Thymus (tissue), 11 donors: ENCODE results near the gene SERINC5. TPM values are rescaled to one million over a fixed set of nuclear protein-coding genes. Genes with fewer than 3 reads are reported as not detected.
"Not testable (repeated sequence)": the region's sequence is repeated elsewhere in the genome, so short reads cannot be mapped to it uniquely, and the experiment has no call there.

ENCODE experiments used
- DNase-seq, 9 donors: peaks; one replicate each; pipeline ENCODE4 v3.0.0-alpha.2; 2013; ENCODE audit warnings: low spot score in 9 of 9, low read depth in 6 of 9, missing footprints in 1 of 9
- H3K27ac ChIP-seq, 2 donors: one replicate each; pipeline ENCODE4 v1.5.1; 2013; ENCODE audit warnings: control low read depth in 1 of 2, low read depth in 1 of 2, low read length in 1 of 2, mild to moderate bottlenecking in 1 of 2, moderate library complexity in 1 of 2
- H3K27me3 ChIP-seq, 2 donors: one replicate each; pipeline ENCODE4 v1.5.1; 2013; ENCODE audit warnings: low read length in 1 of 2; ENCODE audit not compliant: control insufficient read depth in 2 of 2, insufficient read depth in 1 of 2
- H3K36me3 ChIP-seq, 2 donors: one replicate each; pipeline ENCODE4 v1.5.1; 2013; ENCODE audit warnings: low read length in 1 of 2, mild to moderate bottlenecking in 1 of 2, moderate library complexity in 1 of 2; ENCODE audit not compliant: control insufficient read depth in 2 of 2, insufficient read depth in 2 of 2
- H3K4me1 ChIP-seq, 2 donors: one replicate each; pipeline ENCODE4 v1.5.1; 2013; ENCODE audit warnings: low read length in 2 of 2; ENCODE audit not compliant: control insufficient read depth in 2 of 2, insufficient read depth in 2 of 2
- H3K4me3 ChIP-seq, 2 donors: one replicate each; pipeline ENCODE4 v1.5.1; 2013; ENCODE audit warnings: low read length in 2 of 2, control low read depth in 1 of 2, mild to moderate bottlenecking in 1 of 2
- H3K9me3 ChIP-seq, 2 donors: one replicate each; pipeline ENCODE4 v1.5.1; 2013; ENCODE audit warnings: low read length in 1 of 2, mild to moderate bottlenecking in 1 of 2; ENCODE audit not compliant: control insufficient read depth in 2 of 2, insufficient read depth in 1 of 2
- WGBS: extraction: QIAGEN DNeasy Blood & Tissue Kit; methylation state at CpG from one replicate; pipeline ENCODE4 v1.1.7; 2013; 5-methylcytosine and 5-hydroxymethylcytosine counted together
- polyA plus RNA-seq: library from polyadenylated mRNA; stranded (reverse); fragments of 200-250 nt; gene quantifications from one replicate; pipeline ENCODE4 v1.2.3, GENCODE V29; 2013
- total RNA-seq: library from RNA; stranded (reverse); fragments of 120-200 nt; gene quantifications from one replicate; pipeline ENCODE4 v1.2.4, GENCODE V29; 2013
- donor health status: healthy.

The SERINC5 gene
- total and polyA plus RNA-seq, 2 donors = 7.1 to 14.7 TPM

DNA sequence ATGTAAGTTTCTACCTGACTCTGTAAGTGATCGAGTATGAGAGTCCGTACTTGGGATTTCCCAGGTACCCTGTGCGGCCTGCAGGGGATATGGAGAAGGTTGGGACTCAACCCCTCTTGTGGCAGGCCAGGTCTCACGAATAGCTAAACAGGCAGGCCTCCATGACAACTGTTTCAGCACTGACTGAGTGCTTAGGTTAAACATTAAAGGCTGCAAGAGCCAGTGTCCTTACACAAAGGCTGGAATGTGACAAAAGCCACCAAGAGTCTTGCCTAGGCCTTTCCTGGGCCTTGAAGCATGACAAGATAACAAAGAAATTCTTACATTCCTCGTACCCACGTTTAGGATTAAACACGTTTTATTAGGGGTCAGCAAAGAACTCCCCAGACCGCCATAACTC lies 162.1 kb downstream of the SERINC5 start:
- no peak overlapping the region for H3K27ac ChIP-seq
- peaks cover 10 to 56% of the 10 kb centered on the region in 2 donors for H3K4me1 ChIP-seq
- H3K4me3 ChIP-seq = no peak overlapping the region
- no peaks in the 10 kb centered on the region for H3K9me3 ChIP-seq
- no peak for DNase-seq
- no peaks in the 10 kb centered on the region for H3K27me3 ChIP-seq
- H3K36me3 ChIP-seq = no peaks in the 10 kb centered on the region
- 98% methylated on average over 8 of the region's 8 CpGs for WGBS

DNA sequence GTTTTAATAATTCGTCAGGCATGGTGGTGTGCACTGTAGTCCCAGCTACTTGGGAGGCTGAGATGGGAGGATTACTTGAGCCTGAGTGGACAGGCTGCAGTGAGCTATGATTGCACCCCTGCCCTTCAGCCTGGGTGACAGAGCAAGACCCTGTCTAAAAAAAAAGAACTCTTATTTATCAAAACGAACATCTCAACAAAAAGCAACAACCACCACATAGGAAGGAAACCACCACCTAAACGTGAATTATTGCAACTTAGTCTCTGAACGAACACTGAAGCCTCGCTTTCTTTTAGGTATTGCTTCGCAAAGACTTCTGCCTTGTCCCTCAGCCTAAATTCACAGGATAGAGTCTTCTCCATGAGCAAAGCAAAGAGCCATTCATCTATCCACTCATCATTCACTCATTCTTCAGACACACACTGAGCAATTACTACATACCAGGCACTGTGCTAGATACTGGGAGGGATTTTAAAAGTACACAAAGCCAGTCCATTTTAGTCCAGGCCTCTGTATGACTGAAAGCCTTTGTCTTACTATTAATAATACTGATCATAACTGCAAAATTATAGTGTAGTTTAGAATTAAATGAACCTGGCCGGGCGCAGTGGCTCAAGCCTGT lies 163.3 kb downstream of the SERINC5 start:
- Histone ChIP-seq H3K27ac (peak overlapping the region in 1 of 2 donors; percentile 68), H3K9me3 (no peaks in the 10 kb centered on the region), H3K4me3 (no peak overlapping the region), H3K4me1 (peaks cover 10 to 44% of the 10 kb centered on the region in 2 donors), H3K36me3 (no peaks in the 10 kb centered on the region), H3K27me3 (no peaks in the 10 kb centered on the region)
- peak in 2 of 9 donors; percentile 49 to 75 for DNase-seq
- WGBS = 56% methylated on average over 8 of the region's 8 CpGs

DNA sequence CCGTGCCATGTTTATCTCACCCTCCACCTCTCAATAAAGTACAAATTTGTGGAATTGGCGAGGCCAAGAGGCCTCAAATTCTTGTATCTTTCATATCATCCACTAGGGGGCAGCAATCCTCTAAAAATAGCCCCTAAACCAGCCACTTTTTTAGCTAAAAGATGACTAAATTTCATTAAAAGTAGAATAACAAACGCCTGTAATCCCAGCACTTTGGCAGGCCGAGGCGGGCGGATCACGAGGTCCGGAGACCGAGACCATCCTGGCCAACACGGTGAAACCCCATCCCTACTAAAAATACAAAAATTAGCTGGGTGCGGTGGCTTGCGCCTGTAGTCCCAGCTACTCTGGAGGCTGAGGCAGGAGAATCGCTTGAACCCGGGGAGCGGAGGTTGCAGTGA lies 164.1 kb downstream of the SERINC5 start:
- not testable (repeated sequence) for H3K9me3 ChIP-seq, H3K4me3 ChIP-seq, H3K36me3 ChIP-seq, H3K27me3 ChIP-seq, H3K27ac ChIP-seq
- peak in 3 of 9 donors; percentile 68 to 82 (median 69) for DNase-seq
- peaks cover 6 to 36% of the 10 kb centered on the region in 2 donors for H3K4me1 ChIP-seq
- 44% methylated on average over 15 of the region's 15 CpGs for WGBS

GRCh38 chr5:80090884-80091166 lies 165.0 kb downstream of the SERINC5 start:
- Histone ChIP-seq H3K27me3 (no peaks in the 10 kb centered on the region), H3K36me3 (no peaks in the 10 kb centered on the region), H3K4me1 (peaks cover 6 to 29% of the 10 kb centered on the region in 2 donors), H3K9me3 (no peaks in the 10 kb centered on the region), H3K27ac (no peak overlapping the region), H3K4me3 (no peak overlapping the region)
- DNase-seq = no peak
- 98% methylated on average over 5 of the region's 5 CpGs for WGBS

- H3K4me1 ChIP-seq = peaks cover 0 to 7% of the 10 kb centered on the region in 2 donors
- no peaks in the 10 kb centered on the region for H3K36me3 ChIP-seq
- no peak overlapping the region for H3K27ac ChIP-seq
- H3K9me3 ChIP-seq = no peaks in the 10 kb centered on the region
- H3K4me3 ChIP-seq = no peak overlapping the region
- no peaks in the 10 kb centered on the region for H3K27me3 ChIP-seq
- WGBS = 33% methylated on average over 19 of the region's 19 CpGs
- DNase-seq = peak in 1 of 9 donors; percentile 66
Observed at GRCh38 chr5:80083101-80083890, 172.6 kb downstream of the SERINC5 start.

DNA sequence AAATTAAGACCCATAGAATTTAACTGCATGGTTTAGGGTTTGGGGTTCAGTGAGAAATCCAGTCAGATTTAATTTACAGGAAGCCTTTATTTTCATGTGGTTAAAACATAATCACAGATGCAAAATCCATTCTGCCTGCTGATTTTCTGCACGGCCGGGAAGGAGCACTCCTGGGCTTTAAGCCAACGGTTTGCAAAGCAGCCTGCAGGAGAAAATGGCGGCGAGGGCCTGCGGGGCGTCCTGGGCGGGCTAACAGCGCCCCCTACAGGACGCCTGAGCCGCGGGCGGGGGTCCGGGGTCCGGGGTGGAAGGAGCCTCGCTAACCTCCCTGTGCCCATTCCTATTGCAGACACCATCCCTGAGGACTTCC lies 173.1 kb downstream of the SERINC5 start:
- peak in 2 of 9 donors; percentile 54 to 67 for DNase-seq
- Histone ChIP-seq H3K4me3 (no peak overlapping the region), H3K27ac (no peak overlapping the region), H3K36me3 (no peaks in the 10 kb centered on the region), H3K9me3 (no peaks in the 10 kb centered on the region), H3K4me1 (peaks cover 0 to 7% of the 10 kb centered on the region in 2 donors), H3K27me3 (no peaks in the 10 kb centered on the region)
- 13% methylated on average over 16 of the region's 16 CpGs for WGBS

DNA sequence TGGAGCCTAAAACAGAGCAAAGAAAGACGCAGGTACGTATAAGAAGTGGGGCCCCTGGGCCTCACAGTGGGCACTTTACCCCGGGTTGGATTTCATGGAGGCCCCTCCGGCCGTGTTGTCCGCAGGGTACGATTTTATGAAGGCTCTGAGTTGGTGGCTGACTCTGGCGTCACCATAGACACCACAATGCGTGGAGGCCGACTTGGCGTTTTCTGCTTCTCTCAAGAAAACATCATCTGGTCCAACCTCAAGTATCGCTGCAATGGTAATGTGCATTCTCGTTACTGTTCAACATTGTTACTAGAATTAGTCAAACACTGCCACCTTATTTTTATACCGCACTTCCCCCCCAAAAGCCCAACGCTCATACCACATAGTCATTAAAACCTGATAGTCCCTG lies 173.6 kb downstream of the SERINC5 start:
- Histone ChIP-seq H3K36me3 (no peaks in the 10 kb centered on the region), H3K27me3 (no peaks in the 10 kb centered on the region), H3K4me1 (peaks cover 0 to 7% of the 10 kb centered on the region in 2 donors), H3K27ac (no peak overlapping the region), H3K4me3 (no peak overlapping the region), H3K9me3 (no peaks in the 10 kb centered on the region)
- no peak for DNase-seq
- 98% methylated on average over 15 of the region's 15 CpGs for WGBS

- no peak overlapping the region for H3K4me3 ChIP-seq
- 98% methylated on average over 4 of the region's 4 CpGs for WGBS
- no peaks in the 10 kb centered on the region for H3K9me3 ChIP-seq
- H3K27me3 ChIP-seq = no peaks in the 10 kb centered on the region
- DNase-seq = no peak
- peaks cover 0 to 7% of the 10 kb centered on the region in 2 donors for H3K4me1 ChIP-seq
- H3K36me3 ChIP-seq = no peaks in the 10 kb centered on the region
- H3K27ac ChIP-seq = no peak overlapping the region
Observed at GRCh38 chr5:80078921-80079320, 176.9 kb downstream of the SERINC5 start.

DNA sequence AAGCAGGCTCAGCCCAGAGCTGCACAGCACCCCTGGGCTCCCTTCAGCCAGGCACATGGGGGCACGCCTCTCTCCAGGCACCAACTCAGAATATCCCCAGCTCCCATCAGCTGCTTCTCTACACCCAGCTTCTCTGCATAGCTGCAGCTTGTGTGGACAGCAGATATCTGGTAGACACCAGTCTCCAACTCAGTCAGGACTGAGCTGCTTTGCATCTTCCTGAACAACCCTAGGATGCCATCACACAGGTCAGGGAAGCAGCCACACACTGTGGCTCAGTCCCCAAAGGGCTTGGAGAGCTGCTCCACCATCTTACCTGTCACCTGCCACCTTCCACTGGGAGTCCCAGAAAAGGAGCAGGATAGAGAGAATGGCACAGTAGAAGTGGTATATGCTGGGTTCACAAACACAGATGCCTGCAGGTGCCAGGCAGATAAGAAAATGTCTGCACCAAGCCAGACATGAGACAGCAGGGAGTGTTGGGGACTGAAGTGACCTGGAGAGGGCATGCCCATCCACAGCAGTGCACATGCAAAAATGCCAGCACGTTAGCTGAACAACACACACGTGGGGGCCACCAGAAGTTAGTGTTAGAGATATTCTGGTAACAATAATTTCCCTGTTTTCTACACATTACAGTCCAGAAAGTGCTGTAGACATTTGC lies 178.7 kb downstream of the SERINC5 start:
- Histone ChIP-seq H3K27me3 (no peaks in the 10 kb centered on the region), H3K4me1 (no peaks in the 10 kb centered on the region), H3K36me3 (no peaks in the 10 kb centered on the region), H3K4me3 (no peak overlapping the region), H3K9me3 (no peaks in the 10 kb centered on the region), H3K27ac (no peak overlapping the region)
- DNase-seq = no peak
- 94% methylated on average over 3 of the region's 3 CpGs for WGBS
